Gastrocnemius medialis (tissue), 4 donors: ENCODE measurements around the gene WDR62. TPM values are rescaled to one million over a fixed set of nuclear protein-coding genes. Genes with fewer than 3 reads are reported as not detected.

Experiments used
- ATAC-seq, 2 donors: fragments of 150-250 bp; one replicate each; pipeline ENCODE4 v1.9.1; 2016
- DNase-seq, 2 donors: peaks; one replicate each; pipeline ENCODE4 v3.0.0-alpha.2; 2019
- H3K27ac ChIP-seq, 4 donors: fragments of 200-600 bp; sonication (generic); 1 replicate in 1 of 4; 2 replicates in 3 of 4; pipeline ENCODE4 v1.5.1; 2016 to 2018; ENCODE audit warnings: mild to moderate bottlenecking in 2 of 4, moderate library complexity in 1 of 4
- H3K27me3 ChIP-seq, 3 donors: fragments of 200-600 bp; sonication (generic) in 2 of 3; 1 replicate in 1 of 3; 2 replicates in 2 of 3; pipeline versions ENCODE4 v1.5.1 to v1.6.0; 2016 to 2019; ENCODE audit warnings: mild to moderate bottlenecking in 1 of 3, moderate library complexity in 1 of 3
- H3K36me3 ChIP-seq, 2 donors: fragments of 200-600 bp; sonication (generic) in 1 of 2; one replicate each; pipeline ENCODE4 v1.5.1; 2017 to 2018
- H3K4me1 ChIP-seq, 2 donors: fragments of 200-600 bp; sonication (generic) in 1 of 2; one replicate each; pipeline ENCODE4 v1.5.1; 2016 to 2017; ENCODE audit warnings: mild to moderate bottlenecking in 2 of 2
- H3K4me3 ChIP-seq, 4 donors: fragments of 200-600 bp; sonication (generic) in 3 of 4; 1 replicate in 1 of 4; 2 replicates in 3 of 4; pipeline ENCODE4 v1.5.1; 2016 to 2019; ENCODE audit warnings: mild to moderate bottlenecking in 2 of 4
- H3K9me3 ChIP-seq, 3 donors: fragments of 200-600 bp; sonication (generic) in 2 of 3; 1 replicate in 1 of 3; 2 replicates in 2 of 3; pipeline ENCODE4 v1.5.1; 2016 to 2019
- POLR2A ChIP-seq, 2 donors: fragments of 450-650 bp; IDR thresholded peaks; one replicate each; pipeline ENCODE4 v1.6.1; 2017; ENCODE audit warnings: antibody characterized with exemption in 2 of 2, mild to moderate bottlenecking in 2 of 2, moderate library complexity in 2 of 2
- in situ Hi-C, 4 donors: fragments of 200-750 bp; cut with MboI; loops; one replicate each; pipeline versions ENCODE4 v1.15.0 to v1.8.0; 2017; ENCODE audit warnings: low sequenced_read_pairs in 4 of 4
- intact Hi-C: fragments of 100-400 bp; cut with DNase I; formaldehyde crosslinking; loops from one replicate; pipeline ENCODE4 v1.15.1; 2023; ENCODE audit warnings: low total_unique reads
- total RNA-seq, 4 donors: library from RNA; depleted of rRNA; stranded (reverse); fragments of >200 nt; gene quantifications; one replicate each; pipeline versions ENCODE4 v1.1.0 to v1.2.3, GENCODE V29; 2016
- TF ChIP-seq, protein P1 (sequence below), 5 experiments: fragments of 450-650 bp in 3 of 5; fragments of 200-600 bp in 2 of 5; sonication (generic) in 2 of 5; IDR thresholded peaks in 4 of 5; conservative IDR thresholded peaks in 1 of 5; 1 replicate in 4 of 5; 2 replicates in 1 of 5; pipeline ENCODE4 v1.5.1; 2016 to 2019; ENCODE audit warnings: antibody characterized with exemption in 5 of 5, mild to moderate bottlenecking in 3 of 5, moderate library complexity in 3 of 5

The WDR62 gene
- total RNA-seq: 1 to 10 TPM in 2 of 4 donors, under 1 TPM in 2; 0.20 to 2.1 (median 1.0) TPM

DNA sequence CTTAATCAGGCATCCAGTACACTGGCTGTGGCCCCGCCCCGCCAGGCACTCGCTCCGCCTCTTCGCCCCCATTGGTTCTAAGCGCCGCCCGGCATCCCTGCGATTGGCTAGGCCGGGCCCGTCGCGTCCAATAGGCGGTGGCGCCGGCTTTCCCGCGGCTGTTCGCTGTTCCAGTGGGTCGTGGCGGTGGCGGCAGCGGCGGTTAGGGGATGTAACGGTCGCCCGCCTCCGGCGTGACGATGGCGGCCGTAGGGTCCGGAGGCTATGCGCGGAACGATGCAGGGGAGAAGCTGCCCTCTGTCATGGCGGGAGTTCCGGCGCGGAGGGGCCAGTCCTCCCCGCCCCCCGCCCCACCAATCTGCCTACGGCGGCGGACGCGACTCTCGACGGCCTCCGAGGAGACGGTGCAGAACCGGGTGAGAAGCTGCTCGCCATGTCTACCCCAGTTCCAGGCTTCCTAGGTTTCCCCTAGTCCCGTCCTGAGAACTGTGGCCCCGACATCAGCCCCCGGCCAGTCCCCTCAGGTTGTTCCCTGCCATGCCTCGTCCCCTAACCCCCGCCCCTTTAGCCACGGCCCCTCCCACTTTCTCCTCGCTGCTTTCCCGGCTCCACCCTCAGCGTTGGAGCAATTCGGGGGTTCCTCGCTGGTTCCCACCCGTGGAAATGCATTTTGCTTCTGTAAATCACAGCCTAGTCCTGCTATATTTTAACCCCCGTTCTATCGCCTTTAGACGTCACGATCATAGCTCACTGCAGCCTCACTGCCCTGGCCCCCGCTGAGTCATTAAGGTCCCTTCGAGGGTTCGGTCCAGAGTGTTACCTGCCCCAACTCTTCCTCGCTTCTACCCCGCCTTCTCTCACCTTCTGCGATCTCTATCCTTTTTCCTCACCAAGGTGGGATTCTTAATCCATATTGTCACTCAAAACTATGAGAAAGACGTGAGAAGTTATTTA lies at the start of gene WDR62:
WDR62 (plus strand) TSS at position 165 of the 954 bp plus-strand sequence; CDS start at position 240, 75 bp downstream.
- H3K36me3 ChIP-seq: no peaks in the 10 kb centered on the region
- in situ Hi-C loops: loop anchor here in 1 of 4 donors (5.0 kb wide), 1 partner anchor 58 kb away; the partner anchor contains the start of gene SDHAF1
- DNase-seq (peak; percentile 89 to 90), ATAC-seq (peak; percentile 83 to 84)
- peak within 1 kb of the TSS; percentile 87 to 99 (median 96) for H3K27ac ChIP-seq
- no peaks in the 10 kb centered on the region for H3K27me3 ChIP-seq
- H3K4me1 ChIP-seq: peaks cover 13 to 17% of the 10 kb centered on the region in 2 donors
- peak within 1 kb of the TSS; percentile 67 to 93 (median 83) for H3K4me3 ChIP-seq
- no peak for TF ChIP-seq POLR2A (IDR thresholded peaks at IDR 0.05)
- TF ChIP-seq, protein P1, sequence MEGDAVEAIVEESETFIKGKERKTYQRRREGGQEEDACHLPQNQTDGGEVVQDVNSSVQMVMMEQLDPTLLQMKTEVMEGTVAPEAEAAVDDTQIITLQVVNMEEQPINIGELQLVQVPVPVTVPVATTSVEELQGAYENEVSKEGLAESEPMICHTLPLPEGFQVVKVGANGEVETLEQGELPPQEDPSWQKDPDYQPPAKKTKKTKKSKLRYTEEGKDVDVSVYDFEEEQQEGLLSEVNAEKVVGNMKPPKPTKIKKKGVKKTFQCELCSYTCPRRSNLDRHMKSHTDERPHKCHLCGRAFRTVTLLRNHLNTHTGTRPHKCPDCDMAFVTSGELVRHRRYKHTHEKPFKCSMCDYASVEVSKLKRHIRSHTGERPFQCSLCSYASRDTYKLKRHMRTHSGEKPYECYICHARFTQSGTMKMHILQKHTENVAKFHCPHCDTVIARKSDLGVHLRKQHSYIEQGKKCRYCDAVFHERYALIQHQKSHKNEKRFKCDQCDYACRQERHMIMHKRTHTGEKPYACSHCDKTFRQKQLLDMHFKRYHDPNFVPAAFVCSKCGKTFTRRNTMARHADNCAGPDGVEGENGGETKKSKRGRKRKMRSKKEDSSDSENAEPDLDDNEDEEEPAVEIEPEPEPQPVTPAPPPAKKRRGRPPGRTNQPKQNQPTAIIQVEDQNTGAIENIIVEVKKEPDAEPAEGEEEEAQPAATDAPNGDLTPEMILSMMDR (IDR thresholded peaks at IDR 0.05 in 4 of 5, conservative IDR thresholded peaks at IDR 0.05 in 1 of 5): peak in 1 of 5 experiments; percentile 4
- intact Hi-C loops: loop anchor here (1.0 kb wide), 5 partner anchors 41 to 159 kb away; partner anchors contain the start of genes ALKBH6, SDHAF1, TBCB and ZNF565
- H3K9me3 ChIP-seq: no peaks in the 10 kb centered on the region

DNA sequence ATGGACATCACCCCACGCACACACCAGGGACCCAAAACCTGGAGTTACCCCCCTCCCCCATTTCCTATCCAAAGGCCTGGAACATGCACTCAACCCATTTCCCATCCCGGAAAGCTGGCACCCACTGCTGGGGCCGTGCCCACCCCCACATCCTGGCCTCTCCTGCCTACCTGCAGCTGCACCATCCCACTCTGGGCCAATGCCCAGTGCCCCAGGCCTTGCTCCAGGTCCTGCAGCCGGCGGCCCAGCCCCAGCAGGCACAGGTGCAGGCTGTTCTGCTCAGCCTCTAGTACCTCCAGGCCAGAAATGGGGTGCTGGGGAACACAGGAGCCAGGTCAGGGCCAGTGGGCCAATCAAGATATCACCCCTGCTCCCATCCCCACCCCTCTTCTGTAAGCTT lies 47.7 kb upstream of the WDR62 start:
- intact Hi-C loops: no loop called here
- Histone ChIP-seq H3K27me3 (peaks cover 0 to 5% (median 0%) of the 10 kb centered on the region in 3 donors), H3K4me1 (peaks cover 0 to 5% of the 10 kb centered on the region in 2 donors), H3K9me3 (no peaks in the 10 kb centered on the region), H3K36me3 (no peaks in the 10 kb centered on the region), H3K27ac (no peak overlapping the region), H3K4me3 (no peak overlapping the region)
- no peak for TF ChIP-seq POLR2A (IDR thresholded peaks at IDR 0.05)
- TF ChIP-seq, protein P1 (IDR thresholded peaks at IDR 0.05 in 4 of 5, conservative IDR thresholded peaks at IDR 0.05 in 1 of 5): no peak
- DNase-seq (no peak), ATAC-seq (no peak)
- in situ Hi-C loops: no loop called here

DNA sequence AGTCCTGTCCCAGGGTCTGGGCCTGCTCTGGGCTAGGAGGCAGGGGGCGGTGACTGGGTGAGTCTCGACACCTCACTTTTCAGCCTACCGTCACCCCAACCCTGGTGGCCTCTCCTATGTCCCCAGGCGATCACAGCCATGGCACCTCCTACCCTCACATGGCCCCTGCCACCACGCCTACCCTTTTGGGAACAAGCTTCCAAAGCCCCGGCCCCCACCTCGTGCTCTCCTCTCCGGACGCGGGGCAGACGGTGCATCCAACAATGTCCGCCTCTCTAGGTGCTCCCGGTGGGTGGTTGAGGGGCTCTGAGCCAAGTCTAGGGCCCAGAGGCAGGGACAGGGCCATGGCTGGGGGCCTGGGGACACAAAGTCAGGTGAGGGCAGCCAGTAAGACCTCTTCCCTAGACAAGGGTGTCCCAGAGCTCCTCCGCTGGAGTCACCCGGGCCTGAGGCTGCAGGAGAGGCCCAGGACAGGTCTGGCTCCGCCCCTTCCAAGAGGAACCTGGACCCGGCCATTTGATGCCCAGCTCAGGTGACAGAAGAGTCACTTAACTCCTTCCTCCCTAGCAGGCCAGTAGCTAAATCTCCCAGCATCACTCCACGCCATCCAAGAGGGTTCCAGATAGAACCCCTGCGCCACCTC lies 46.2 kb upstream of the WDR62 start, which contains the start of gene SYNE4:
SYNE4 (minus strand) TSS at position 478 of the 643 bp plus-strand sequence; CDS start at position 346, 132 bp downstream.
- no peaks in the 10 kb centered on the region for H3K36me3 ChIP-seq
- DNase-seq (no peak), ATAC-seq (no peak)
- in situ Hi-C loops (no loop called here), intact Hi-C loops (no loop called here)
- H3K27me3 ChIP-seq: peaks cover 0 to 5% (median 0%) of the 10 kb centered on the region in 3 donors
- peak within 1 kb of the TSS in 1 of 4 donors; percentile 33 for H3K27ac ChIP-seq
- H3K4me1 ChIP-seq: peaks cover 3 to 8% of the 10 kb centered on the region in 2 donors
- H3K9me3 ChIP-seq: no peaks in the 10 kb centered on the region
- TF ChIP-seq, protein P1 (IDR thresholded peaks at IDR 0.05 in 4 of 5, conservative IDR thresholded peaks at IDR 0.05 in 1 of 5): no peak
- TF ChIP-seq POLR2A (IDR thresholded peaks at IDR 0.05): no peak
- peak within 1 kb of the TSS; percentile 22 to 46 (median 39) for H3K4me3 ChIP-seq

DNA sequence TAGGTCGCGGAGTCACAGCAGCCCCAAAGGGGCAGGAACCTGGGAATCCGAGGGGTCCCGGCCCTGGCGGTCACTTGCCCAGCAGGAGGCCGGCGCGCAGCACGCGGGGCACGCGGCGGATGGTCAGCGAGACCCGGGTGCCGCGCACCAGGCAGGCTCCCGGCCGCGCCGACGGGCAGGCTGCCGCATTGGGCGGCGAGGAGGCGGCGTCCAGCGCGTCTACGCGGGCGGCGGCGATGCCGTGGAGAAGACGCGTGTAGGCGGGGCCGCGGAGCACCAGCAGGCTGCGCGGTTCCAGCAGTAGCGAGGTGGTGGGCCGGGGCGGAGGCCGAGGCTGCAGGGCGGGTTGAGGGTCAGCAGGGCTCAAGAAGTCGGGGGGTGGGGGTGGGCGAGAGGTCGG lies 45.5 kb upstream of the WDR62 start:
- ATAC-seq (no peak), DNase-seq (no peak)
- TF ChIP-seq, protein P1 (IDR thresholded peaks at IDR 0.05 in 4 of 5, conservative IDR thresholded peaks at IDR 0.05 in 1 of 5): no peak
- TF ChIP-seq POLR2A (IDR thresholded peaks at IDR 0.05): no peak
- in situ Hi-C loops (no loop called here), intact Hi-C loops (no loop called here)
- H3K9me3 ChIP-seq: no peaks in the 10 kb centered on the region
- peaks cover 0 to 5% (median 0%) of the 10 kb centered on the region in 3 donors for H3K27me3 ChIP-seq
- peaks cover 5 to 12% of the 10 kb centered on the region in 2 donors for H3K4me1 ChIP-seq
- H3K27ac ChIP-seq: peak overlapping the region in 1 of 4 donors; percentile 33
- no peaks in the 10 kb centered on the region for H3K36me3 ChIP-seq
- H3K4me3 ChIP-seq: peak overlapping the region; percentile 22 to 46 (median 39)
